HepG2 (cell line): ENCODE results near the gene ETV5. TPM values are rescaled to one million over a fixed set of nuclear protein-coding genes. Genes with fewer than 3 reads are reported as not detected.

ENCODE experiments used
- BCL6 ChIP-seq: IDR thresholded peaks from 2 replicates; pipeline ENCODE4 v1.6.1; 2016; ENCODE audit warnings: missing genetic modification reagents, missing compliant biosample characterization
- ELF3 ChIP-seq: IDR thresholded peaks from 2 replicates; pipeline ENCODE4 v1.6.1; 2016; ENCODE audit warnings: missing genetic modification reagents, missing compliant biosample characterization
- EP300 ChIP-seq, 3 experiments: sonication (generic) in 1 of 3; formaldehyde crosslinking in 1 of 3; IDR thresholded peaks; 2 replicates each; pipeline versions ENCODE4 v1.5.1 to v1.6.1; 2011 to 2020; ENCODE audit warnings: low read depth in 2 of 3, low read length in 2 of 3, borderline replicate concordance in 1 of 3, improper control_type of control experiment in 1 of 3, mild to moderate bottlenecking in 1 of 3, missing genetic modification reagents in 1 of 3, moderate library complexity in 1 of 3
- FOSL2 ChIP-seq: sonication (generic); formaldehyde crosslinking; IDR thresholded peaks from 2 replicates; pipeline ENCODE4 v1.4.0; 2020; ENCODE audit warnings: missing genetic modification reagents
- FOXP1 ChIP-seq, 2 experiments: fragments of 450-650 bp in 1 of 2; IDR thresholded peaks; 2 replicates each; pipeline ENCODE4 v1.6.1; 2017 to 2018; ENCODE audit warnings: antibody characterized with exemption in 1 of 2
- PAXIP1 ChIP-seq: sonication (generic); formaldehyde crosslinking; conservative IDR thresholded peaks from 2 replicates; pipeline ENCODE4 v1.4.0; 2020; ENCODE audit warnings: mild to moderate bottlenecking, missing genetic modification reagents, moderate library complexity
- RARA ChIP-seq: IDR thresholded peaks from 2 replicates; pipeline ENCODE4 v1.6.1; 2016; ENCODE audit warnings: missing genetic modification reagents, missing compliant biosample characterization
- TFAP4 ChIP-seq: sonication (generic); IDR thresholded peaks from 2 replicates; pipeline ENCODE4 v1.6.1; 2016; ENCODE audit warnings: low read depth, borderline replicate concordance
- TMF1 ChIP-seq: sonication (generic); formaldehyde crosslinking; IDR thresholded peaks from 2 replicates; pipeline ENCODE4 v1.8.1; 2022; ENCODE audit warnings: low read depth, missing genetic modification reagents
- U2AF1 ChIP-seq: fragments of 200-400 bp; formaldehyde crosslinking; optimal IDR thresholded peaks from 2 replicates; pipeline ENCODE3; 2017; ENCODE audit warnings: mild to moderate bottlenecking, low read depth, low read length
- ZNF12 ChIP-seq: sonication (generic); formaldehyde crosslinking; IDR thresholded peaks from 2 replicates; pipeline ENCODE4 v1.5.0; 2020; ENCODE audit warnings: missing genetic modification reagents
- polyA plus RNA-seq, 8 experiments: library from polyadenylated mRNA; depleted of rRNA in 3 of 8; stranded (reverse) in 7 of 8; unstranded in 1 of 8; fragments of >200 nt; fragmentation: Illumina TruSeq in 4 of 8; extraction: Trizol in 4 of 8; gene quantifications; 2 replicates each; pipeline versions ENCODE4 v1.2.1 to v1.2.3, GENCODE V29; 2011 to 2016; ENCODE audit warnings: low read depth in 4 of 8, missing spikeins in 1 of 8, mixed read lengths in 1 of 8; ENCODE audit not compliant: insufficient read depth in 1 of 8
- total RNA-seq, 5 experiments: library from RNA; depleted of rRNA; stranded (reverse); fragments of >200 nt; fragmentation: Illumina TruSeq; extraction: Trizol; gene quantifications; 2 replicates each; pipeline ENCODE4 v1.2.3, GENCODE V29; 2016; ENCODE audit warnings: low read depth in 1 of 5
- TF ChIP-seq, protein P1 (sequence below): sonication (generic); formaldehyde crosslinking; IDR thresholded peaks from 2 replicates; pipeline ENCODE4 v1.9.0; 2022; ENCODE audit warnings: missing genetic modification reagents, mild to moderate bottlenecking, borderline replicate concordance
- TF ChIP-seq, protein P2 (sequence below): sonication (generic); formaldehyde crosslinking; IDR thresholded peaks from 2 replicates; pipeline ENCODE4 v1.5.1; 2020; ENCODE audit warnings: missing genetic modification reagents, mild to moderate bottlenecking, borderline replicate concordance
- TF ChIP-seq, protein P3 (sequence below), 2 experiments: sonication (generic) in 1 of 2; formaldehyde crosslinking in 1 of 2; IDR thresholded peaks; 2 replicates each; pipeline versions ENCODE4 v1.5.1 to v1.6.1; 2011 to 2020; ENCODE audit warnings: borderline replicate concordance in 1 of 2, low read depth in 1 of 2, low read length in 1 of 2, mild to moderate bottlenecking in 1 of 2, missing genetic modification reagents in 1 of 2, moderate library complexity in 1 of 2
- TF ChIP-seq, protein P4 (sequence below): sonication (generic); formaldehyde crosslinking; IDR thresholded peaks from 2 replicates; pipeline ENCODE4 v1.5.0; 2020; ENCODE audit warnings: mild to moderate bottlenecking, missing genetic modification reagents

ETV5 gene
- total and polyA plus RNA-seq, 2 of the 13 experiments (the other 11 are each of a cell fraction or from before 2014, with no cell fraction given): 52.9 to 57.2 TPM

DNA sequence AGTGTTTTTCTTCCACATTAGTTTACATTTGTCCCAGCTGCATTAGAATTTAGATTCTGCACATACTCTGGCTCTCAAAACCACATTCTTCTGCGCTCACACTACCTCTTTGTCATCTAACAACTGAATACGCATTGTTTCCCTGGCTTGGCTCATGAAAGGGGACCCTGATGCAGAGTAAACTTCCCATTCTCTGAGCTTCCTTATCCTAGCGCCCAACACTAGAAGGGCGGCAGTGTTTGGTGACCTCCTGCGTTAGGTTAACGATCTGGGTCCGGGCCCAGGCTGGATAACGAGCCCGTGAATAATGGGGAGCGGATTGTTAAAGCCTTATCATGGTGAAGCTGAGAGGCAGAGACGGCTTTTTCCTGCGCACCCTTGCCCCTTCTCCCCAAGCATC lies 63.9 kb downstream of the ETV5 start (continued):
- TF ChIP-seq PAXIP1 (CRISPR knock-in tag) (0 out of 2 replicates have a peak, but pooled peaks have one; percentile 15), ELF3 (CRISPR knock-in tag) (peak; percentile 68; the same call in 1 of the 2 replicates), U2AF1 (no peak), TMF1 (no peak), TFAP4 (peak; percentile 27; the same call in 1 of the 2 replicates), BCL6 (CRISPR knock-in tag) (peak; percentile 51), ZNF12 (peak; percentile 41; the same call in 1 of the 2 replicates), RARA (CRISPR knock-in tag) (peak; percentile 35), EP300 (IDR thresholded peaks at IDR 0.05; ENCODE audit: low read depth in 2 of 2, low read length in 2 of 2) (peak in 1 of 2 experiments; percentile 51; a peak in 1 of 4 replicates), EP300 (CRISPR knock-in tag; IDR thresholded peaks at IDR 0.05; ENCODE audit: borderline replicate concordance) (peak; percentile 67), FOXP1 (IDR thresholded peaks at IDR 0.05) (no peak), FOXP1 (CRISPR knock-in tag; IDR thresholded peaks at IDR 0.05) (peak; percentile 29; the same call in 1 of the 2 replicates), FOSL2 (CRISPR knock-in tag) (0 out of 2 replicates have a peak, but pooled peaks have one; percentile 8)
- TF ChIP-seq, protein P1, sequence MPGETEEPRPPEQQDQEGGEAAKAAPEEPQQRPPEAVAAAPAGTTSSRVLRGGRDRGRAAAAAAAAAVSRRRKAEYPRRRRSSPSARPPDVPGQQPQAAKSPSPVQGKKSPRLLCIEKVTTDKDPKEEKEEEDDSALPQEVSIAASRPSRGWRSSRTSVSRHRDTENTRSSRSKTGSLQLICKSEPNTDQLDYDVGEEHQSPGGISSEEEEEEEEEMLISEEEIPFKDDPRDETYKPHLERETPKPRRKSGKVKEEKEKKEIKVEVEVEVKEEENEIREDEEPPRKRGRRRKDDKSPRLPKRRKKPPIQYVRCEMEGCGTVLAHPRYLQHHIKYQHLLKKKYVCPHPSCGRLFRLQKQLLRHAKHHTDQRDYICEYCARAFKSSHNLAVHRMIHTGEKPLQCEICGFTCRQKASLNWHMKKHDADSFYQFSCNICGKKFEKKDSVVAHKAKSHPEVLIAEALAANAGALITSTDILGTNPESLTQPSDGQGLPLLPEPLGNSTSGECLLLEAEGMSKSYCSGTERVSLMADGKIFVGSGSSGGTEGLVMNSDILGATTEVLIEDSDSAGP (CRISPR knock-in tag): peak; percentile 19; the same call in 1 of the 2 replicates
- TF ChIP-seq, protein P2, sequence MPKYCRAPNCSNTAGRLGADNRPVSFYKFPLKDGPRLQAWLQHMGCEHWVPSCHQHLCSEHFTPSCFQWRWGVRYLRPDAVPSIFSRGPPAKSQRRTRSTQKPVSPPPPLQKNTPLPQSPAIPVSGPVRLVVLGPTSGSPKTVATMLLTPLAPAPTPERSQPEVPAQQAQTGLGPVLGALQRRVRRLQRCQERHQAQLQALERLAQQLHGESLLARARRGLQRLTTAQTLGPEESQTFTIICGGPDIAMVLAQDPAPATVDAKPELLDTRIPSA (CRISPR knock-in tag): no peak
- TF ChIP-seq, protein P3, sequence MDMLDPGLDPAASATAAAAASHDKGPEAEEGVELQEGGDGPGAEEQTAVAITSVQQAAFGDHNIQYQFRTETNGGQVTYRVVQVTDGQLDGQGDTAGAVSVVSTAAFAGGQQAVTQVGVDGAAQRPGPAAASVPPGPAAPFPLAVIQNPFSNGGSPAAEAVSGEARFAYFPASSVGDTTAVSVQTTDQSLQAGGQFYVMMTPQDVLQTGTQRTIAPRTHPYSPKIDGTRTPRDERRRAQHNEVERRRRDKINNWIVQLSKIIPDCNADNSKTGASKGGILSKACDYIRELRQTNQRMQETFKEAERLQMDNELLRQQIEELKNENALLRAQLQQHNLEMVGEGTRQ (IDR thresholded peaks at IDR 0.05; ENCODE audit: low read depth, low read length): no peak
- TF ChIP-seq, protein P3 (CRISPR knock-in tag; IDR thresholded peaks at IDR 0.05; ENCODE audit: borderline replicate concordance): no peak
- TF ChIP-seq, protein P4, sequence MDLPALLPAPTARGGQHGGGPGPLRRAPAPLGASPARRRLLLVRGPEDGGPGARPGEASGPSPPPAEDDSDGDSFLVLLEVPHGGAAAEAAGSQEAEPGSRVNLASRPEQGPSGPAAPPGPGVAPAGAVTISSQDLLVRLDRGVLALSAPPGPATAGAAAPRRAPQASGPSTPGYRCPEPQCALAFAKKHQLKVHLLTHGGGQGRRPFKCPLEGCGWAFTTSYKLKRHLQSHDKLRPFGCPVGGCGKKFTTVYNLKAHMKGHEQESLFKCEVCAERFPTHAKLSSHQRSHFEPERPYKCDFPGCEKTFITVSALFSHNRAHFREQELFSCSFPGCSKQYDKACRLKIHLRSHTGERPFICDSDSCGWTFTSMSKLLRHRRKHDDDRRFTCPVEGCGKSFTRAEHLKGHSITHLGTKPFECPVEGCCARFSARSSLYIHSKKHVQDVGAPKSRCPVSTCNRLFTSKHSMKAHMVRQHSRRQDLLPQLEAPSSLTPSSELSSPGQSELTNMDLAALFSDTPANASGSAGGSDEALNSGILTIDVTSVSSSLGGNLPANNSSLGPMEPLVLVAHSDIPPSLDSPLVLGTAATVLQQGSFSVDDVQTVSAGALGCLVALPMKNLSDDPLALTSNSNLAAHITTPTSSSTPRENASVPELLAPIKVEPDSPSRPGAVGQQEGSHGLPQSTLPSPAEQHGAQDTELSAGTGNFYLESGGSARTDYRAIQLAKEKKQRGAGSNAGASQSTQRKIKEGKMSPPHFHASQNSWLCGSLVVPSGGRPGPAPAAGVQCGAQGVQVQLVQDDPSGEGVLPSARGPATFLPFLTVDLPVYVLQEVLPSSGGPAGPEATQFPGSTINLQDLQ (CRISPR knock-in tag): no peak
